Adrenal gland (tissue), 5 donors: ENCODE results near the gene CCN5.

ENCODE experiments used
- CTCF ChIP-seq, 6 experiments: fragments of 450-650 bp in 4 of 6; fragments of 200-600 bp in 2 of 6; sonication (generic) in 1 of 6; IDR thresholded peaks; 1 replicate in 5 of 6; 2 replicates in 1 of 6; pipeline versions ENCODE4 v1.5.1 to v1.8.0; 2016 to 2021; ENCODE audit warnings: antibody characterized with exemption in 6 of 6, mild to moderate bottlenecking in 2 of 6, moderate library complexity in 1 of 6
- POLR2A ChIP-seq, 2 donors: fragments of 450-650 bp; IDR thresholded peaks; one replicate each; pipeline ENCODE4 v1.6.1; 2017; ENCODE audit warnings: antibody characterized with exemption in 2 of 2, mild to moderate bottlenecking in 2 of 2, moderate library complexity in 1 of 2
- donor health status: DM: no; HTN: no; CAD: no.

- no peak for TF ChIP-seq POLR2A (IDR thresholded peaks at IDR 0.05)
- TF ChIP-seq CTCF (IDR thresholded peaks at IDR 0.05) = no peak
Observed at GRCh38 chr20:44765091-44765490, 49.9 kb downstream of the CCN5 start.
